Mucosa of rectum (tissue), 2 donors: ENCODE measurements around the gene RNF4.

Experiments used
- H3K27ac ChIP-seq, 2 donors: one replicate each; pipeline ENCODE4 v1.7.0; 2013; ENCODE audit warnings: inconsistent platforms in 2 of 2, low read depth in 2 of 2, low read length in 2 of 2
- H3K27me3 ChIP-seq, 2 donors: one replicate each; pipeline ENCODE4 v1.7.0; 2013; ENCODE audit warnings: low read length in 2 of 2; ENCODE audit not compliant: control insufficient read depth in 2 of 2, insufficient read depth in 2 of 2
- H3K36me3 ChIP-seq, 2 donors: one replicate each; pipeline ENCODE4 v1.7.0; 2013; ENCODE audit warnings: low read length in 2 of 2; ENCODE audit not compliant: control insufficient read depth in 2 of 2, insufficient read depth in 2 of 2
- H3K4me1 ChIP-seq, 2 donors: one replicate each; pipeline ENCODE4 v1.7.0; 2013; ENCODE audit warnings: low read length in 2 of 2, mild to moderate bottlenecking in 1 of 2; ENCODE audit not compliant: control insufficient read depth in 2 of 2, insufficient read depth in 2 of 2
- H3K4me3 ChIP-seq, 2 donors: one replicate each; pipeline ENCODE4 v1.7.0; 2013; ENCODE audit warnings: low read length in 2 of 2
- H3K9ac ChIP-seq, 2 donors: one replicate each; pipeline ENCODE4 v1.7.0; 2013; ENCODE audit warnings: low read length in 2 of 2, low read depth in 1 of 2, mild to moderate bottlenecking in 1 of 2
- H3K9me3 ChIP-seq, 2 donors: one replicate each; pipeline ENCODE4 v1.7.0; 2013; ENCODE audit warnings: low read length in 2 of 2; ENCODE audit not compliant: control insufficient read depth in 2 of 2
- donor health status: healthy.
- donor health status: Normal muscosa, but diverticular disease.

RNF4 gene

GRCh38 chr4:2470791-2471190, 1.9 kb downstream of the RNF4 start:
- Histone ChIP-seq H3K4me3 (peak overlapping the region; percentile 89 to 93), H3K4me1 (peaks cover 17 to 21% of the 10 kb centered on the region in 2 donors), H3K36me3 (peaks cover 11 to 12% of the 10 kb centered on the region in 2 donors), H3K9me3 (no peaks in the 10 kb centered on the region), H3K27ac (no peak overlapping the region), H3K27me3 (no peaks in the 10 kb centered on the region), H3K9ac (peak overlapping the region in 1 of 2 donors; percentile 98)

GRCh38 chr4:2472187-2472586, 3.3 kb downstream of the RNF4 start:
- Histone ChIP-seq H3K9me3 (no peaks in the 10 kb centered on the region), H3K4me3 (no peak overlapping the region), H3K27ac (no peak overlapping the region), H3K9ac (no peak overlapping the region), H3K27me3 (no peaks in the 10 kb centered on the region), H3K4me1 (peaks cover 17 to 21% of the 10 kb centered on the region in 2 donors), H3K36me3 (peaks cover 11 to 12% of the 10 kb centered on the region in 2 donors)

GRCh38 chr4:2478229-2478628, 9.3 kb downstream of the RNF4 start:
- Histone ChIP-seq H3K4me3 (no peak overlapping the region), H3K9me3 (no peaks in the 10 kb centered on the region), H3K9ac (no peak overlapping the region), H3K4me1 (peaks cover 29 to 44% of the 10 kb centered on the region in 2 donors), H3K36me3 (peaks cover 0 to 6% of the 10 kb centered on the region in 2 donors), H3K27ac (no peak overlapping the region), H3K27me3 (no peaks in the 10 kb centered on the region)

GRCh38 chr4:2480649-2481048, 11.7 kb downstream of the RNF4 start:
- peaks cover 0 to 6% of the 10 kb centered on the region in 2 donors for H3K36me3 ChIP-seq
- no peaks in the 10 kb centered on the region for H3K27me3 ChIP-seq
- peaks cover 45 to 61% of the 10 kb centered on the region in 2 donors for H3K4me1 ChIP-seq
- no peaks in the 10 kb centered on the region for H3K9me3 ChIP-seq
- no peak overlapping the region for H3K4me3 ChIP-seq
- H3K9ac ChIP-seq: no peak overlapping the region
- no peak overlapping the region for H3K27ac ChIP-seq

GRCh38 chr4:2482192-2482591, 13.3 kb downstream of the RNF4 start:
- peak overlapping the region in 1 of 2 donors; percentile 39 for H3K9ac ChIP-seq
- H3K36me3 ChIP-seq: peaks cover 0 to 6% of the 10 kb centered on the region in 2 donors
- no peak overlapping the region for H3K4me3 ChIP-seq
- H3K27ac ChIP-seq: peak overlapping the region; percentile 16 to 23
- H3K9me3 ChIP-seq: no peaks in the 10 kb centered on the region
- H3K27me3 ChIP-seq: no peaks in the 10 kb centered on the region
- peaks cover 57 to 71% of the 10 kb centered on the region in 2 donors for H3K4me1 ChIP-seq

GRCh38 chr4:2482693-2483092, 13.8 kb downstream of the RNF4 start:
- H3K36me3 ChIP-seq: peaks cover 0 to 6% of the 10 kb centered on the region in 2 donors
- H3K9me3 ChIP-seq: no peaks in the 10 kb centered on the region
- H3K4me1 ChIP-seq: peaks cover 58 to 69% of the 10 kb centered on the region in 2 donors
- peak overlapping the region; percentile 3 to 16 for H3K27ac ChIP-seq
- no peak overlapping the region for H3K4me3 ChIP-seq
- H3K9ac ChIP-seq: no peak overlapping the region
- no peaks in the 10 kb centered on the region for H3K27me3 ChIP-seq

- H3K27me3 ChIP-seq: no peaks in the 10 kb centered on the region
- H3K9me3 ChIP-seq: no peaks in the 10 kb centered on the region
- H3K36me3 ChIP-seq: peaks cover 0 to 6% of the 10 kb centered on the region in 2 donors
- peak overlapping the region in 1 of 2 donors; percentile 53 for H3K27ac ChIP-seq
- no peak overlapping the region for H3K4me3 ChIP-seq
- no peak overlapping the region for H3K9ac ChIP-seq
- peaks cover 59 to 68% of the 10 kb centered on the region in 2 donors for H3K4me1 ChIP-seq
Observed at GRCh38 chr4:2483237-2483636, 14.3 kb downstream of the RNF4 start.

- no peak overlapping the region for H3K9ac ChIP-seq
- H3K27ac ChIP-seq: no peak overlapping the region
Observed at GRCh38 chr4:2484185-2484584, 15.3 kb downstream of the RNF4 start.

GRCh38 chr4:2484993-2485392, 16.1 kb downstream of the RNF4 start:
- H3K27me3 ChIP-seq: no peaks in the 10 kb centered on the region
- H3K4me3 ChIP-seq: peak overlapping the region in 1 of 2 donors; percentile 61
- H3K36me3 ChIP-seq: peaks cover 6 to 17% of the 10 kb centered on the region in 2 donors
- H3K27ac ChIP-seq: peak overlapping the region; percentile 66 to 81
- H3K9ac ChIP-seq: peak overlapping the region; percentile 15 to 43
- H3K4me1 ChIP-seq: peaks cover 54 to 56% of the 10 kb centered on the region in 2 donors
- no peaks in the 10 kb centered on the region for H3K9me3 ChIP-seq

More at GRCh38 chr4:2484185-2484584, 15.3 kb downstream of the RNF4 start:
- Histone ChIP-seq H3K9me3 (no peaks in the 10 kb centered on the region), H3K4me1 (peaks cover 54 to 60% of the 10 kb centered on the region in 2 donors), H3K36me3 (peaks cover 0 to 9% of the 10 kb centered on the region in 2 donors), H3K27me3 (no peaks in the 10 kb centered on the region), H3K4me3 (no peak overlapping the region)

- peak overlapping the region; percentile 62 to 66 for H3K27ac ChIP-seq
- H3K4me1 ChIP-seq: peaks cover 50 to 53% of the 10 kb centered on the region in 2 donors
- H3K9me3 ChIP-seq: no peaks in the 10 kb centered on the region
- no peak overlapping the region for H3K9ac ChIP-seq
- H3K4me3 ChIP-seq: no peak overlapping the region
- peaks cover 13 to 23% of the 10 kb centered on the region in 2 donors for H3K36me3 ChIP-seq
- no peaks in the 10 kb centered on the region for H3K27me3 ChIP-seq
Observed at GRCh38 chr4:2485956-2486355, 17.1 kb downstream of the RNF4 start.
